Measurements from ENCODE around the gene MTNR1A.

MTNR1A gene

DNA sequence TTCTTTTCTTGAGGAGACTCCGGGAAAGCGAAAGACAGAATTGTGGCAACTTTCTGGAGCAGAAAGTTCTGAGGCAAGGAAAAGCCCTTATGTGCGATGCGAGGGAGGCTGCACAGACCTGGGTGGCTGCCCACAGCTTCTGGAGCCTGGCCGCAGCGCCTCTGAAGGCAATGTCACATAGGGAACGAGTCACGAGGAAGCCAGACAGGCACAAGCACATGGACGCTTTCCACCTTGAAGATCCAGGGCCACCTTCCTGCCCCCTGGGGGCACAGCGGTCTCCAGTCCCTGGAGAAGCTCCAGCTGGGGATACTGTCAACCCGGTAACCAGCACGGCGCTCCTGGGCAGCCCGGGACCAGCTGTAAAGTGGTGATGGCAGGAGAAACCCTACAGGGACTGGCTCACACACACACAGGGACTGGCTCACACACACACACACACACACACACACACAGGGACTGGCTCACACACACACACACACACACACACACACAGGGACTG is 69.8 kb downstream of the MTNR1A start:
- DNase-seq = no peak

DNA sequence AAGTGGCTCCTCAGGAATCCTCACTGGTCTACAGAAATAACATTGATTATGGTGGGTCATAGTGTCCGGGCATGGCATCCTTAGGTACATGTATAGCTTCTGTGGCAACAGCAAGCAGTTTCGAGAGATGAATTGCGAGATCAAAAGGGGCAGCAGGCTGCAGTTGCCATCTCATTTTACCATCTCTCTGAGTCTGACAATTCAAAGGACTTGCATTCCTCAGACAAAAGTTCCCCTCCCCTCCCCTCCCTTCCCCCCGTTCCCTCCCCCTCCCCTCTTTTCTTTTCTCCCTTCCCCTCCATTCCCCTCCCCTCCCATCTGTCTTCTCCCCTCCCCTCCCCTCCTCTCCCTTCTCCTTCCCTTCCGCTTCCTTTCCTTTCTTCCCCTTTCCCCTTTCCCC is 70.2 kb downstream of the MTNR1A start:
- DNase-seq = no peak

DNA sequence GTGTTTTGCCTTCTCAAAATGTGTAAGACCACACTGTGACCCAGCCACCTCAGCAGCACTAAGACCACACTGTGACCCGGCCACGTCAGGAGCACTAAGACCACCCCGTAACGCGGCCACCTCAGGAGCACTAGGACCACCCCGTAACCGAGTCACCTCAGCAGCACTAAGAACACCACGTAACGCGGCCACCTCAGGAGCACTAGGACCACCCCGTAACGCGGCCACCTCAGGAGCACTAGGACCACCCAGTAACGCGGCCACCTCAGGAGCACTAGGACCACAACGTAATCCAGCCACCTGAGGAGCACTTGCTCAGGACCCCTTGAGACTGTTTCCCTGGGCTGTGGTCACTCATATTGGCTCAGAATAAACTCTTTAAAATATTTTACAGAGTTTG is 71.7 kb downstream of the MTNR1A start:
- DNase-seq = no peak
